ENCODE results near the gene CAMK1D.
A peak's percentile ranks its signal among the peaks of the same experiment; 100 is the strongest.

Gene CAMK1D

GRCh38 chr10:12622016-12622415 is 272.7 kb downstream of the CAMK1D start:
- H3K9ac ChIP-seq (ENCODE audit: low read length), result no peak overlapping the region
- no peak overlapping the region for H3K4me2 ChIP-seq (ENCODE audit: low read length)
- no peak overlapping the region for H3K18ac ChIP-seq (ENCODE audit: low read length)
- H3K27ac ChIP-seq (ENCODE audit: low read depth, low read length), result no peak overlapping the region
- H3K23ac ChIP-seq (ENCODE audit: low read length), result no peak overlapping the region
- H3K4me1 ChIP-seq (ENCODE audit: control insufficient read depth, low read depth, low read length), result no peaks in the 10 kb centered on the region
- no peak for DNase-seq
- no peaks in the 10 kb centered on the region for H3K79me2 ChIP-seq (ENCODE audit: control insufficient read depth, insufficient read depth, low read length)
- no peaks in the 10 kb centered on the region for H3K36me3 ChIP-seq (ENCODE audit: control insufficient read depth, insufficient read depth, low read length)
- H3K4ac ChIP-seq (ENCODE audit: low read depth, low read length), result no peak overlapping the region
- H2BK5ac ChIP-seq (ENCODE audit: low read length), result no peak overlapping the region
- H3K56ac ChIP-seq (ENCODE audit: low read length), result no peak overlapping the region
- H2BK120ac ChIP-seq (ENCODE audit: low read depth, low read length), result no peak overlapping the region
- H3K79me1 ChIP-seq (ENCODE audit: low read length), result no peaks in the 10 kb centered on the region
- no peak overlapping the region for H2AK5ac ChIP-seq (ENCODE audit: low read length)
- no CpG with 5 or more reads among the region's 5 CpGs for WGBS (ENCODE audit: extremely low coverage, insufficient coverage, low lambda C conversion rate)
- no peak overlapping the region for H2BK15ac ChIP-seq (replicated peaks; ENCODE audit: low read depth)
- H3K27me3 ChIP-seq (ENCODE audit: insufficient read depth, low read length, poor library complexity), result no peaks in the 10 kb centered on the region
- H3K4me3 ChIP-seq (ENCODE audit: low read length), result no peak overlapping the region
- H4K8ac ChIP-seq (ENCODE audit: low read depth, low read length), result no peak overlapping the region
- no peak overlapping the region for H4K5ac ChIP-seq (ENCODE audit: low read length)

GRCh38 chr10:12622691-12623090 is 273.3 kb downstream of the CAMK1D start:
- Histone ChIP-seq H3K56ac (ENCODE audit: low read length) (no peak overlapping the region), H3K4me2 (ENCODE audit: low read length) (no peak overlapping the region), H3K36me3 (ENCODE audit: control insufficient read depth, insufficient read depth, low read length) (no peaks in the 10 kb centered on the region), H3K18ac (ENCODE audit: low read length) (no peak overlapping the region), H4K8ac (ENCODE audit: low read depth, low read length) (no peak overlapping the region), H4K5ac (ENCODE audit: low read length) (no peak overlapping the region), H3K79me2 (ENCODE audit: control insufficient read depth, insufficient read depth, low read length) (no peaks in the 10 kb centered on the region), H3K4ac (ENCODE audit: low read depth, low read length) (no peak overlapping the region), H3K23ac (ENCODE audit: low read length) (no peak overlapping the region), H2BK120ac (ENCODE audit: low read depth, low read length) (no peak overlapping the region), H2BK15ac (replicated peaks; ENCODE audit: low read depth) (no peak overlapping the region), H3K4me3 (ENCODE audit: low read length) (no peak overlapping the region), H2BK5ac (ENCODE audit: low read length) (no peak overlapping the region), H3K9ac (ENCODE audit: low read length) (no peak overlapping the region), H3K27ac (ENCODE audit: low read depth, low read length) (no peak overlapping the region), H3K27me3 (ENCODE audit: insufficient read depth, low read length, poor library complexity) (no peaks in the 10 kb centered on the region), H2AK5ac (ENCODE audit: low read length) (no peak overlapping the region), H3K79me1 (ENCODE audit: low read length) (no peaks in the 10 kb centered on the region), H3K4me1 (ENCODE audit: control insufficient read depth, low read depth, low read length) (no peaks in the 10 kb centered on the region)
- no peak for DNase-seq
- no CpG with 5 or more reads among the region's 11 CpGs for WGBS (ENCODE audit: extremely low coverage, insufficient coverage, low lambda C conversion rate)

GRCh38 chr10:12625393-12626023 is 276.2 kb downstream of the CAMK1D start:
- Histone ChIP-seq H3K36me3 (ENCODE audit: control insufficient read depth, insufficient read depth, low read length) (no peaks in the 10 kb centered on the region), H3K56ac (ENCODE audit: low read length) (no peak overlapping the region), H3K4ac (ENCODE audit: low read depth, low read length) (no peak overlapping the region), H3K9ac (ENCODE audit: low read length) (no peak overlapping the region), H2AK5ac (ENCODE audit: low read length) (no peak overlapping the region), H2BK15ac (replicated peaks; ENCODE audit: low read depth) (no peak overlapping the region), H3K4me2 (ENCODE audit: low read length) (no peak overlapping the region), H3K18ac (ENCODE audit: low read length) (no peak overlapping the region), H3K79me1 (ENCODE audit: low read length) (no peaks in the 10 kb centered on the region), H4K5ac (ENCODE audit: low read length) (no peak overlapping the region), H2BK5ac (ENCODE audit: low read length) (no peak overlapping the region), H3K27me3 (ENCODE audit: insufficient read depth, low read length, poor library complexity) (no peaks in the 10 kb centered on the region), H3K27ac (ENCODE audit: low read depth, low read length) (no peak overlapping the region), H3K4me1 (ENCODE audit: control insufficient read depth, low read depth, low read length) (no peaks in the 10 kb centered on the region), H3K23ac (ENCODE audit: low read length) (no peak overlapping the region), H4K8ac (ENCODE audit: low read depth, low read length) (no peak overlapping the region), H3K79me2 (ENCODE audit: control insufficient read depth, insufficient read depth, low read length) (no peaks in the 10 kb centered on the region), H3K4me3 (ENCODE audit: low read length) (no peak overlapping the region), H2BK120ac (ENCODE audit: low read depth, low read length) (no peak overlapping the region)
- no CpG with 5 or more reads among the region's 12 CpGs for WGBS (ENCODE audit: extremely low coverage, insufficient coverage, low lambda C conversion rate)
- peak; percentile 16 for DNase-seq

- H3K79me1 ChIP-seq (ENCODE audit: low read length), result no peaks in the 10 kb centered on the region
- no peak overlapping the region for H4K8ac ChIP-seq (ENCODE audit: low read depth, low read length)
- no peak for DNase-seq
- WGBS (ENCODE audit: extremely low coverage, insufficient coverage, low lambda C conversion rate), result no CpG with 5 or more reads among the region's 2 CpGs
- no peak overlapping the region for H2AK5ac ChIP-seq (ENCODE audit: low read length)
- no peak overlapping the region for H2BK5ac ChIP-seq (ENCODE audit: low read length)
- no peak overlapping the region for H3K4me3 ChIP-seq (ENCODE audit: low read length)
- H3K23ac ChIP-seq (ENCODE audit: low read length), result no peak overlapping the region
- H3K4me1 ChIP-seq (ENCODE audit: control insufficient read depth, low read depth, low read length), result no peaks in the 10 kb centered on the region
- H3K27ac ChIP-seq (ENCODE audit: low read depth, low read length), result no peak overlapping the region
- no peak overlapping the region for H3K18ac ChIP-seq (ENCODE audit: low read length)
- no peak overlapping the region for H3K56ac ChIP-seq (ENCODE audit: low read length)
- H4K5ac ChIP-seq (ENCODE audit: low read length), result no peak overlapping the region
- no peak overlapping the region for H3K4me2 ChIP-seq (ENCODE audit: low read length)
- no peaks in the 10 kb centered on the region for H3K36me3 ChIP-seq (ENCODE audit: control insufficient read depth, insufficient read depth, low read length)
- no peak overlapping the region for H2BK120ac ChIP-seq (ENCODE audit: low read depth, low read length)
- no peak overlapping the region for H2BK15ac ChIP-seq (replicated peaks; ENCODE audit: low read depth)
- no peaks in the 10 kb centered on the region for H3K27me3 ChIP-seq (ENCODE audit: insufficient read depth, low read length, poor library complexity)
- H3K9ac ChIP-seq (ENCODE audit: low read length), result no peak overlapping the region
- H3K4ac ChIP-seq (ENCODE audit: low read depth, low read length), result no peak overlapping the region
- no peaks in the 10 kb centered on the region for H3K79me2 ChIP-seq (ENCODE audit: control insufficient read depth, insufficient read depth, low read length)
Observed at GRCh38 chr10:12628153-12628552, 278.8 kb downstream of the CAMK1D start.

GRCh38 chr10:12628964-12629766 is 279.8 kb downstream of the CAMK1D start:
- H3K27me3 ChIP-seq (ENCODE audit: insufficient read depth, low read length, poor library complexity), result no peaks in the 10 kb centered on the region
- no CpG with 5 or more reads among the region's 10 CpGs for WGBS (ENCODE audit: extremely low coverage, insufficient coverage, low lambda C conversion rate)
- H3K79me1 ChIP-seq (ENCODE audit: low read length), result no peaks in the 10 kb centered on the region
- no peak overlapping the region for H2BK15ac ChIP-seq (replicated peaks; ENCODE audit: low read depth)
- no peak overlapping the region for H3K56ac ChIP-seq (ENCODE audit: low read length)
- no peak overlapping the region for H3K4me2 ChIP-seq (ENCODE audit: low read length)
- no peak overlapping the region for H3K23ac ChIP-seq (ENCODE audit: low read length)
- DNase-seq, result peak; percentile 29
- H2BK5ac ChIP-seq (ENCODE audit: low read length), result no peak overlapping the region
- no peak overlapping the region for H2AK5ac ChIP-seq (ENCODE audit: low read length)
- no peaks in the 10 kb centered on the region for H3K79me2 ChIP-seq (ENCODE audit: control insufficient read depth, insufficient read depth, low read length)
- H3K27ac ChIP-seq (ENCODE audit: low read depth, low read length), result no peak overlapping the region
- no peak overlapping the region for H4K5ac ChIP-seq (ENCODE audit: low read length)
- no peaks in the 10 kb centered on the region for H3K36me3 ChIP-seq (ENCODE audit: control insufficient read depth, insufficient read depth, low read length)
- H3K4ac ChIP-seq (ENCODE audit: low read depth, low read length), result no peak overlapping the region
- H2BK120ac ChIP-seq (ENCODE audit: low read depth, low read length), result no peak overlapping the region
- H4K8ac ChIP-seq (ENCODE audit: low read depth, low read length), result no peak overlapping the region
- H3K9ac ChIP-seq (ENCODE audit: low read length), result no peak overlapping the region
- no peak overlapping the region for H3K4me3 ChIP-seq (ENCODE audit: low read length)
- H3K18ac ChIP-seq (ENCODE audit: low read length), result no peak overlapping the region
- no peaks in the 10 kb centered on the region for H3K4me1 ChIP-seq (ENCODE audit: control insufficient read depth, low read depth, low read length)
